ENCODE data around the gene CASK. TPM values are rescaled to one million over a fixed set of nuclear protein-coding genes. Genes with fewer than 3 reads are reported as not detected.

CASK gene
- total RNA-seq, 1 experiment from 2014 or later: 29.4 TPM

GRCh38 chrX:41512394-41512793 is 411.0 kb downstream of the CASK start:
- Histone ChIP-seq H3K4me2 (no peak overlapping the region), H3K27me3 (ENCODE audit: insufficient read depth, low read depth) (no peaks in the 10 kb centered on the region), H3K4me1 (replicated peaks; ENCODE audit: insufficient read depth) (no peaks in the 10 kb centered on the region), H3F3A (ENCODE audit: insufficient read depth, low read depth) (no peaks in the 10 kb centered on the region), H3K79me2 (ENCODE audit: low read depth) (no peaks in the 10 kb centered on the region), H3K27ac (no peak overlapping the region), H3K9me2 (ENCODE audit: insufficient read depth) (no peaks in the 10 kb centered on the region), H4K20me1 (ENCODE audit: insufficient read depth) (no peaks in the 10 kb centered on the region), H3K4me3 (no peak overlapping the region), H3K9me3 (ENCODE audit: insufficient read depth, low read depth) (no peaks in the 10 kb centered on the region), H2AFZ (no peak overlapping the region), H3K36me3 (ENCODE audit: low read depth) (no peaks in the 10 kb centered on the region)
- CTCF ChIA-PET: no interaction called here
- no peak for DNase-seq
- no TSS peak for BruUV-seq (replicated peaks)
- POLR2A ChIA-PET (ENCODE audit: unreplicated experiment): no interaction called here
- TF ChIP-seq EZH2 (IDR thresholded peaks at IDR 0.05; ENCODE audit: low read depth) (no peak), CTCF (conservative IDR thresholded peaks at IDR 0.05) (no peak)
- intact Hi-C loops (cut with micrococcal nuclease; ENCODE audit: unreplicated experiment): no loop called here

- CTCF ChIA-PET: no interaction called here
- no peaks in the 10 kb centered on the region for H4K20me1 ChIP-seq (ENCODE audit: insufficient read depth)
- H3F3A ChIP-seq (ENCODE audit: insufficient read depth, low read depth): no peaks in the 10 kb centered on the region
- H3K4me1 ChIP-seq (replicated peaks; ENCODE audit: insufficient read depth): no peaks in the 10 kb centered on the region
- no peaks in the 10 kb centered on the region for H3K9me2 ChIP-seq (ENCODE audit: insufficient read depth)
- BruUV-seq (replicated peaks): no TSS peak
- TF ChIP-seq CTCF (conservative IDR thresholded peaks at IDR 0.05) (no peak), EZH2 (IDR thresholded peaks at IDR 0.05; ENCODE audit: low read depth) (no peak)
- H3K79me2 ChIP-seq (ENCODE audit: low read depth): no peaks in the 10 kb centered on the region
- no peak overlapping the region for H3K4me3 ChIP-seq
- no peaks in the 10 kb centered on the region for H3K27me3 ChIP-seq (ENCODE audit: insufficient read depth, low read depth)
- POLR2A ChIA-PET (ENCODE audit: unreplicated experiment): no interaction called here
- intact Hi-C loops (cut with micrococcal nuclease; ENCODE audit: unreplicated experiment): no loop called here
- no peak overlapping the region for H3K27ac ChIP-seq
- H2AFZ ChIP-seq: no peak overlapping the region
- H3K9me3 ChIP-seq (ENCODE audit: insufficient read depth, low read depth): no peaks in the 10 kb centered on the region
- H3K4me2 ChIP-seq: no peak overlapping the region
- DNase-seq: no peak
- no peaks in the 10 kb centered on the region for H3K36me3 ChIP-seq (ENCODE audit: low read depth)
Observed at GRCh38 chrX:41507919-41508318, 415.4 kb downstream of the CASK start.

GRCh38 chrX:41502004-41502403 is 421.4 kb downstream of the CASK start:
- ChIA-PET CTCF (no interaction called here), POLR2A (ENCODE audit: unreplicated experiment) (no interaction called here)
- H2AFZ ChIP-seq: no peak overlapping the region
- no peaks in the 10 kb centered on the region for H4K20me1 ChIP-seq (ENCODE audit: insufficient read depth)
- intact Hi-C loops (cut with micrococcal nuclease; ENCODE audit: unreplicated experiment): no loop called here
- no peaks in the 10 kb centered on the region for H3K9me3 ChIP-seq (ENCODE audit: insufficient read depth, low read depth)
- no peaks in the 10 kb centered on the region for H3K27me3 ChIP-seq (ENCODE audit: insufficient read depth, low read depth)
- H3K4me3 ChIP-seq: no peak overlapping the region
- no peak for DNase-seq
- no peak for TF ChIP-seq CTCF (conservative IDR thresholded peaks at IDR 0.05)
- no peak for TF ChIP-seq EZH2 (IDR thresholded peaks at IDR 0.05; ENCODE audit: low read depth)
- no peak overlapping the region for H3K27ac ChIP-seq
- BruUV-seq (replicated peaks): no TSS peak
- no peak overlapping the region for H3K4me2 ChIP-seq
- H3F3A ChIP-seq (ENCODE audit: insufficient read depth, low read depth): no peaks in the 10 kb centered on the region
- H3K79me2 ChIP-seq (ENCODE audit: low read depth): no peaks in the 10 kb centered on the region
- H3K9me2 ChIP-seq (ENCODE audit: insufficient read depth): no peaks in the 10 kb centered on the region
- no peaks in the 10 kb centered on the region for H3K36me3 ChIP-seq (ENCODE audit: low read depth)
- no peaks in the 10 kb centered on the region for H3K4me1 ChIP-seq (replicated peaks; ENCODE audit: insufficient read depth)

Measured in PC-9 (cell line).